Measurements from ENCODE around the gene RGR. TPM values are rescaled to one million over a fixed set of nuclear protein-coding genes. Genes with fewer than 3 reads are reported as not detected.
A peak's percentile ranks its signal among the peaks of the same experiment; 100 is the strongest.

RGR gene
- total RNA-seq, 1 donor from 2014 or later = not detected

DNA sequence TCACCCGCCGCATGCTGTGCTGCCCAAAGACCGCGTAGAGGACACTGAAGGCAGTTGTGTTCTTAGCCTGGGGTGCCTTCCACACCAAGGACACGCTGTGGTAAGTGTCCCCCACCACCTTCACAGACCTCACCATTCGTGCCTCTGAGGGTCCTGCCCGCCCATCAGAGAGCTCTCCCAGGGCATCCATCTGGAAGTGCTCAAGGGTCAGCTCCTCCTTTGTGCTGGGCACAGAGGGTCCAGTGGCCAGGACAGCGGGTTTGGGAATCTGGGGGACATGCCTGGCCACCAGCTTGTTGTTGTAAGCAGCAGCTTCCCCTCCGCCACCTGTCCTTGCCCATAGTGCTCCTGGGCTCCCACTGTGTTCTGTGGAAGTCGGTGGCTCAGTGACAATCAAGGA is 12.5 kb upstream of the RGR start:
- Histone ChIP-seq H3K4me3 (ENCODE audit: low read depth, low read length) (no peak overlapping the region), H3K36me3 (ENCODE audit: control insufficient read depth, insufficient read depth, low read length) (no peaks in the 10 kb centered on the region), H3K27me3 (ENCODE audit: control insufficient read depth, insufficient read depth, low read length) (peaks cover 4% of the 10 kb centered on the region)
- DNase-seq (ENCODE audit: low read depth) = no peak
- TF ChIP-seq, protein P1, sequence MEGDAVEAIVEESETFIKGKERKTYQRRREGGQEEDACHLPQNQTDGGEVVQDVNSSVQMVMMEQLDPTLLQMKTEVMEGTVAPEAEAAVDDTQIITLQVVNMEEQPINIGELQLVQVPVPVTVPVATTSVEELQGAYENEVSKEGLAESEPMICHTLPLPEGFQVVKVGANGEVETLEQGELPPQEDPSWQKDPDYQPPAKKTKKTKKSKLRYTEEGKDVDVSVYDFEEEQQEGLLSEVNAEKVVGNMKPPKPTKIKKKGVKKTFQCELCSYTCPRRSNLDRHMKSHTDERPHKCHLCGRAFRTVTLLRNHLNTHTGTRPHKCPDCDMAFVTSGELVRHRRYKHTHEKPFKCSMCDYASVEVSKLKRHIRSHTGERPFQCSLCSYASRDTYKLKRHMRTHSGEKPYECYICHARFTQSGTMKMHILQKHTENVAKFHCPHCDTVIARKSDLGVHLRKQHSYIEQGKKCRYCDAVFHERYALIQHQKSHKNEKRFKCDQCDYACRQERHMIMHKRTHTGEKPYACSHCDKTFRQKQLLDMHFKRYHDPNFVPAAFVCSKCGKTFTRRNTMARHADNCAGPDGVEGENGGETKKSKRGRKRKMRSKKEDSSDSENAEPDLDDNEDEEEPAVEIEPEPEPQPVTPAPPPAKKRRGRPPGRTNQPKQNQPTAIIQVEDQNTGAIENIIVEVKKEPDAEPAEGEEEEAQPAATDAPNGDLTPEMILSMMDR (IDR thresholded peaks at IDR 0.05; ENCODE audit: insufficient read depth, low read length, poor library complexity, severe bottlenecking) = no peak

DNA sequence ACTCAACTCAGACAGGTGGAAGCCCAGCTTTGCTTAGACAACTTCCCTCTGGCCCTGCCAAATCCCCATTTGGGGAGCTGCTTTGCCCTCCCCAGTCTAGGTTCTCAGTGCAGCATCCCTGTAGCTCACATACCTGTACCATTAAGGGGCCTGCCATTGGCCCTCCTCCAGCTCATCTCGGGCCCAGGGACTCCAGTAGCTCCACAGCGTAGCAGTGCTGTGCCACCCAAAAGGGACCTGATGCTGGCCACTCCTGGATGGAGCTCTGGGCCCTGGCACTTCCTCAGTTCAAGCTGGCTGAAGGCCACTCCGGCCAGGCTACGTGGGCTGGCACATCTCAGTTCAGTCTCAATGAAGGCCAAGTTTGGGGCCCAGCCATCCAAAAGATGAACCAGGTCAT is 10.9 kb upstream of the RGR start:
- TF ChIP-seq, protein P1 (IDR thresholded peaks at IDR 0.05; ENCODE audit: insufficient read depth, low read length, poor library complexity, severe bottlenecking) = no peak

DNA sequence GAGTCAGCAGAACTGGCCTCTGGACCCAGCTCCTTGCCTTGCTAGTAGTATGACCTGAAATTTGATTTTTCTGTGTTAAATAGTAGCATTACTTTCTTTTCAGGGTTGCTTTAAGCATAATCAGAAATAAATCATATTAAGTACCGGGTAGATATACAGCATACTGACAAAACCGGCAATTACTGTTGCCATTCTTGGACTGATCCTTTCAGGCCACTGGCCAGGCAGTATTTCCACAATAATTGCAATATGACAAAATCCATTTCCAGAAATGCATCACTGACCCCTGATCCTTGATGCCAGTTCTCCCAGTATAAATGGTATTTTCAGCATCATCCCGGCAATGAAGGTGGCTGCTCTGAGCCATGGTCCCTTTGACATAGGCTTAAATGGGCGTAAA is 10.4 kb upstream of the RGR start:
- DNase-seq (ENCODE audit: low read depth) = no peak
- no peak overlapping the region for H3K4me3 ChIP-seq (ENCODE audit: low read depth, low read length)
- TF ChIP-seq, protein P1 (IDR thresholded peaks at IDR 0.05; ENCODE audit: insufficient read depth, low read length, poor library complexity, severe bottlenecking) = no peak
- H3K36me3 ChIP-seq (ENCODE audit: control insufficient read depth, insufficient read depth, low read length) = no peaks in the 10 kb centered on the region
- H3K27me3 ChIP-seq (ENCODE audit: control insufficient read depth, insufficient read depth, low read length) = peaks cover 8% of the 10 kb centered on the region

More for the DNA sequence above, 10.9 kb upstream of the RGR start:
- no peaks in the 10 kb centered on the region for H3K36me3 ChIP-seq (ENCODE audit: control insufficient read depth, insufficient read depth, low read length)
- DNase-seq (ENCODE audit: low read depth) = no peak
- H3K4me3 ChIP-seq (ENCODE audit: low read depth, low read length) = no peak overlapping the region
- peaks cover 8% of the 10 kb centered on the region for H3K27me3 ChIP-seq (ENCODE audit: control insufficient read depth, insufficient read depth, low read length)

DNA sequence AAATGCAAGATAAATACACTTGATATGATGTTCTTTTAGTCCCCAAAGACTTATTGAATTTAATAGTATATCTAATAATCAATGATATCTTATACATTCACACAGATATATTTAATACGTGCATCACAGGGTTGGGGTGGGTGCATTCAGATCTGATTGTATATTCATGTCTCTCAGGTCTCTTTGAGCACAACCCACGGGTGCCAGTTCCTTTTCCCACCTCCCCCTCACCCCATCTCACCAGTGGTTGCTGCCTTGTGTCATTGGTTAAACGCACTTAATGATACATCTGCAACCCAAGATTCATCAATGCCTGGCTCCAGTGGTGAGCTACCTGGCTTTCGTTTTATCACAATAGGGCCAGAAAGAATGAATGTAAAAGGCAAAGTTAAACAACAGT is 9.8 kb upstream of the RGR start:
- Histone ChIP-seq H3K27me3 (ENCODE audit: control insufficient read depth, insufficient read depth, low read length) (peaks cover 8% of the 10 kb centered on the region), H3K4me3 (ENCODE audit: low read depth, low read length) (no peak overlapping the region), H3K36me3 (ENCODE audit: control insufficient read depth, insufficient read depth, low read length) (no peaks in the 10 kb centered on the region)
- no peak for DNase-seq (ENCODE audit: low read depth)
- TF ChIP-seq, protein P1 (IDR thresholded peaks at IDR 0.05; ENCODE audit: insufficient read depth, low read length, poor library complexity, severe bottlenecking) = no peak

DNA sequence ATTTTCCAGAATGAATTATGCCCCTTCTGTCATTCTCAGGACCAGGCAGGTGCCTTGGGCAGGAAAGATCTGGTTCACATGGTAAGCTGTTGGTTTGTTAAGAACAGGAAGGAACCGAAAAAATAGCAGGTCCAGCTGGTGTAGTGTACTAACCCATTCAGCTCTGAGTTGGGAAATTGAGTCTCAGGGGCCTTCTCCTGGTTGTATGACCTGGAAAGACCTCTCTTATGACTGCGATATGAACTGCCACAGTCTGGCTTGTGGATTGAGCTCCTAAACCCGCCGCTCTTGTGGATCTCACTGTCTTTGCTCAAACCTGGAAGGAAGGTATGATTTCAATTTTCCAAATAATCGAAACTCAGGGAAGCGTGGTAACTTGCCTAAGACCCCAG is 8.1 kb upstream of the RGR start:
- TF ChIP-seq, protein P1 (IDR thresholded peaks at IDR 0.05; ENCODE audit: insufficient read depth, low read length, poor library complexity, severe bottlenecking) = no peak
- peaks cover 8% of the 10 kb centered on the region for H3K27me3 ChIP-seq (ENCODE audit: control insufficient read depth, insufficient read depth, low read length)
- no peak for DNase-seq (ENCODE audit: low read depth)
- no peaks in the 10 kb centered on the region for H3K36me3 ChIP-seq (ENCODE audit: control insufficient read depth, insufficient read depth, low read length)
- H3K4me3 ChIP-seq (ENCODE audit: low read depth, low read length) = no peak overlapping the region

DNA sequence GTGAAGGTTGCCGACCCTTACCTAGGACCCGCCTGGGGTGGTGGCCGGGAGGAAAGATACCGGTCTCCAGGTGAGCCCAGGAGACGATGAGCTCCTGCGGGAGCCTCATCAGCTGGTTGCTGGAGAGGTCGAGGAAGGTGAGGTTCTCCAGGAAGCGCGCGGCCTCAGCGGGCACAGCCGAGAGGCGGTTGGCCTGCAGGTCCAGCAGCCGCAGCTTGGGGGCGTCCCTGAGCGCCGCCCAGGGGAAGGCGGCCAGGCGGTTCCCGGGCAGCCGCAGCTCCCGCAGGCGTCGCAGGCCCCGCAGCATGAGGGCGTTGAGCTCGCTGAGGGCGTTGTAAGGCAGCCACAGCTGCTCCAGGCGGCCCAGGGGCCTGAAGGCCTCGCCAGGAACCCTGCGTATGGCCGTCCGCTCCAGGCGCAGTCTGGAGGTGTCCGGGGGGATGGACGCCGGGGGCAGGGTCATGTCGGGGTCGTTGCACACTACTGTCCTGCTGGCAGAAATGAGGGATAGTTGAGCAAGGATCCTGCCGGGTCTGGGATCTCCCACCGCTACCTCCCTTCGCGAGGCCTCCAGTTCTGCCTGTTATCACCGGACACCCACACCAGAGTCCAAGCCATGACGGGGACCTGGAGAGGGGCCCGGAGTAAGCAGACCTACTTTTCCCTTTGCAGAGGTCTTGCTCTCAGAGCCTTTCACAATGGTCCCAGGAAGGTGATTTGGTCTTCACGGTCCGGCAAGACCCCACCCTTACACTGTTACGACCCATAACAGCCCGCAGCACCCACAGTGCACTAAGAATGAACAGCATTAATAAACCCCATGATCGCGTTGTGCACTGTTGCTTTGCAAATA is 7.4 kb upstream of the RGR start:
- DNase-seq (ENCODE audit: low read depth) = no peak
- Histone ChIP-seq H3K27me3 (ENCODE audit: control insufficient read depth, insufficient read depth, low read length) (peaks cover 8% of the 10 kb centered on the region), H3K4me3 (ENCODE audit: low read depth, low read length) (no peak overlapping the region), H3K36me3 (ENCODE audit: control insufficient read depth, insufficient read depth, low read length) (no peaks in the 10 kb centered on the region)
- TF ChIP-seq, protein P1 (IDR thresholded peaks at IDR 0.05; ENCODE audit: insufficient read depth, low read length, poor library complexity, severe bottlenecking) = peak; percentile 10
